B cell (primary cell): ENCODE data around the gene ARL6IP5. TPM values are rescaled to one million over a fixed set of nuclear protein-coding genes. Genes with fewer than 3 reads are reported as not detected.

Experiments
- ATAC-seq: fragments of 200-7000 bp; cut with Tn5 transposase; one replicate; pipeline ENCODE4 v1.10.0; 2021; ENCODE audit warnings: low read depth, mild to moderate bottlenecking, moderate number of reproducible peaks, moderate library complexity
- CTCF ChIA-PET: fragments of 350-600 bp; sonication (Branson Sonifier 250); formaldehyde crosslinking; loops from one replicate; lab custom pipeline; 2021; ENCODE audit warnings: antibody characterized with exemption, inconsistent platforms; lab: Charles Lee
- POLR2A ChIA-PET: fragments of 350-600 bp; sonication (Branson Sonifier 250); formaldehyde crosslinking; loops from one replicate; lab custom pipeline; 2021; ENCODE audit warnings: antibody characterized with exemption; lab: Charles Lee
- DNase-seq: peaks from one replicate; pipeline ENCODE4 v3.0.0; 2013
- H2AFZ ChIP-seq: 2 replicates; pipeline ENCODE4 v1.6.1; 2012; ENCODE audit warnings: mild to moderate bottlenecking, low read depth, low read length; ENCODE audit not compliant: insufficient read depth, poor library complexity, severe bottlenecking
- H3K27ac ChIP-seq, 2 donors: 1 replicate in 1 of 2; 2 replicates in 1 of 2; pipeline ENCODE4 v1.5.1; 2012 to 2013; ENCODE audit warnings: low read length in 2 of 2, mild to moderate bottlenecking in 2 of 2, moderate library complexity in 1 of 2
- H3K27me3 ChIP-seq, 4 experiments: fragments of 200-600 bp in 1 of 4; sonication (generic) in 1 of 4; replicated peaks in 1 of 4; 1 replicate in 2 of 4; 2 replicates in 2 of 4; pipeline versions ENCODE4 v1.6.1 to v1.7.0; 2013 to 2016; ENCODE audit warnings: low read length in 3 of 4, mild to moderate bottlenecking in 2 of 4, mixed read lengths in 1 of 4, moderate library complexity in 1 of 4; ENCODE audit not compliant: insufficient read depth in 4 of 4, control insufficient read depth in 3 of 4; ENCODE audit errors: control extremely low read depth in 1 of 4
- H3K36me3 ChIP-seq, 2 experiments: replicated peaks in 1 of 2; 1 replicate in 1 of 2; 2 replicates in 1 of 2; pipeline versions ENCODE4 v1.6.1 to v1.7.1; 2013; ENCODE audit warnings: low read length in 1 of 2; ENCODE audit not compliant: insufficient read depth in 2 of 2, control insufficient read depth in 1 of 2; ENCODE audit errors: control extremely low read depth in 1 of 2, extremely low read depth in 1 of 2
- H3K4me1 ChIP-seq, 2 donors: fragments of 200-600 bp in 1 of 2; sonication (generic) in 1 of 2; 1 replicate in 1 of 2; 2 replicates in 1 of 2; pipeline versions ENCODE4 v1.5.1 to v1.6.1; 2013 to 2017; ENCODE audit warnings: low read length in 2 of 2; ENCODE audit not compliant: control insufficient read depth in 2 of 2, insufficient read depth in 2 of 2
- H3K4me2 ChIP-seq: replicated peaks from 2 replicates; pipeline ENCODE3; 2012; ENCODE audit warnings: mild to moderate bottlenecking, low read depth, low read length; ENCODE audit not compliant: poor library complexity, severe bottlenecking
- H3K4me3 ChIP-seq, 5 experiments: fragments of 200-600 bp in 1 of 5; sonication (generic) in 1 of 5; 1 replicate in 3 of 5; 2 replicates in 2 of 5; pipeline versions ENCODE4 v1.5.1 to v1.7.0; 2011 to 2016; ENCODE audit warnings: low read length in 4 of 5, mild to moderate bottlenecking in 4 of 5, low read depth in 2 of 5, control low read depth in 1 of 5, moderate library complexity in 1 of 5; ENCODE audit not compliant: insufficient read depth in 1 of 5; ENCODE audit errors: control extremely low read depth in 1 of 5, extremely low read depth in 1 of 5
- H3K79me2 ChIP-seq: fragments of 200-600 bp; sonication (generic); one replicate; pipeline ENCODE4 v1.6.0; 2016; ENCODE audit warnings: low read length; ENCODE audit not compliant: control insufficient read depth, insufficient read depth
- H3K9ac ChIP-seq: fragments of 200-600 bp; sonication (generic); 2 replicates; pipeline ENCODE4 v1.6.1; 2017; ENCODE audit warnings: mild to moderate bottlenecking, low read length, moderate library complexity
- H3K9me3 ChIP-seq, 3 donors: one replicate each; pipeline versions ENCODE4 v1.6.1 to v1.7.1; 2013; ENCODE audit warnings: low read length in 2 of 3; ENCODE audit not compliant: control insufficient read depth in 2 of 3, insufficient read depth in 1 of 3; ENCODE audit errors: control extremely low read depth in 1 of 3
- H4K20me1 ChIP-seq: 2 replicates; pipeline ENCODE4 v1.6.0; 2012; ENCODE audit warnings: mild to moderate bottlenecking, low read length; ENCODE audit not compliant: insufficient read depth, control insufficient read depth, poor library complexity, severe bottlenecking
- H3K27ac Mint-ChIP-seq: one replicate; pipeline ENCODE4 v1.8.0; 2021; ENCODE audit warnings: mixed read lengths
- H3K27me3 Mint-ChIP-seq: one replicate; pipeline ENCODE4 v1.8.0; 2021; ENCODE audit warnings: mixed read lengths
- H3K4me1 Mint-ChIP-seq: one replicate; pipeline ENCODE4 v1.8.0; 2021; ENCODE audit warnings: mixed read lengths
- H3K4me3 Mint-ChIP-seq: one replicate; pipeline ENCODE4 v1.8.0; 2021; ENCODE audit warnings: mixed read lengths
- H3K9me3 Mint-ChIP-seq: one replicate; pipeline ENCODE4 v1.8.0; 2022; ENCODE audit warnings: mixed read lengths; ENCODE audit not compliant: insufficient read depth
- CTCF ChIP-seq: fragments of 200-600 bp; IDR thresholded peaks from one replicate; pipeline ENCODE4 v1.8.0; 2022; ENCODE audit warnings: antibody characterized with exemption, mild to moderate bottlenecking
- EZH2 ChIP-seq: IDR thresholded peaks from 2 replicates; pipeline ENCODE4 v1.6.1; 2012; ENCODE audit warnings: borderline replicate concordance, low read depth, mild to moderate bottlenecking, moderate library complexity, low read length; ENCODE audit not compliant: insufficient read depth, poor library complexity, severe bottlenecking
- WGBS: methylation state at CpG from one replicate; pipeline ENCODE4 v1.1.5; 2013; ENCODE audit warnings: missing lambda C conversion rate; ENCODE audit not compliant: insufficient coverage; 5-methylcytosine and 5-hydroxymethylcytosine counted together
- intact Hi-C: fragments of 100-400 bp; cut with micrococcal nuclease; formaldehyde crosslinking; loops from one replicate; pipeline ENCODE4 v1.10.0; 2022
- polyA plus RNA-seq: library from polyadenylated mRNA; depleted of rRNA; stranded (reverse); fragments of >200 nt; gene quantifications from 2 replicates; pipeline ENCODE4 v1.2.3, GENCODE V29; 2012
- total RNA-seq, 2 donors: library from RNA; stranded (reverse); fragments of 120-200 nt in 1 of 2; gene quantifications; 1 replicate in 1 of 2; 2 replicates in 1 of 2; pipeline versions ENCODE4 v1.2.3 to v1.2.4, GENCODE V29; 2013 to 2022

The ARL6IP5 gene
- total and polyA plus RNA-seq, 2 donors (not counting 1 experiment from before 2014, with no cell fraction given): 39.5 to 89.1 TPM

GRCh38 chr3:69142797-69143454, 58.2 kb downstream of the ARL6IP5 start:
- ATAC-seq: no peak
- POLR2A ChIA-PET: no interaction called here
- TF ChIP-seq EZH2 (no peak), CTCF (no peak)
- no peaks in the 10 kb centered on the region for H3K79me2 ChIP-seq
- no peak overlapping the region for H3K4me3 Mint-ChIP-seq
- no peak overlapping the region for H3K9ac ChIP-seq
- H3K36me3 ChIP-seq: no peaks in the 10 kb centered on the region
- no peaks in the 10 kb centered on the region for H3K4me1 Mint-ChIP-seq
- no peaks in the 10 kb centered on the region for H3K4me1 ChIP-seq
- no peak overlapping the region for H3K27ac Mint-ChIP-seq
- H3K27me3 Mint-ChIP-seq: peaks cover 14% of the 10 kb centered on the region
- no peaks in the 10 kb centered on the region for H4K20me1 ChIP-seq
- H3K27ac ChIP-seq: no peak overlapping the region
- CTCF ChIA-PET: interaction anchor here (1.0 kb wide), 1 partner anchor 19 kb away, joined by 3 read pairs; no protein-coding TSS in a partner anchor
- no peak overlapping the region for H2AFZ ChIP-seq
- intact Hi-C loops: no loop called here
- no peak overlapping the region for H3K4me3 ChIP-seq
- no peaks in the 10 kb centered on the region for H3K9me3 ChIP-seq
- no peak overlapping the region for H3K4me2 ChIP-seq
- no CpG with 5 or more reads among the region's 4 CpGs for WGBS
- DNase-seq: no peak
- peaks cover 0 to 4% (median 0%) of the 10 kb centered on the region in 4 experiments for H3K27me3 ChIP-seq
- no peaks in the 10 kb centered on the region for H3K9me3 Mint-ChIP-seq

- POLR2A ChIA-PET: no interaction called here
- Histone ChIP-seq H3K4me2 (no peak overlapping the region), H2AFZ (no peak overlapping the region), H3K4me3 (no peak overlapping the region), H3K36me3 (no peaks in the 10 kb centered on the region), H3K4me1 (no peaks in the 10 kb centered on the region), H3K27me3 (peaks cover 0 to 3% (median 0%) of the 10 kb centered on the region in 4 experiments), H3K9me3 (no peaks in the 10 kb centered on the region), H4K20me1 (no peaks in the 10 kb centered on the region), H3K79me2 (no peaks in the 10 kb centered on the region), H3K27ac (no peak overlapping the region), H3K9ac (no peak overlapping the region)
- DNase-seq (no peak), ATAC-seq (no peak)
- Mint-ChIP-seq H3K27ac (no peak overlapping the region), H3K4me1 (no peaks in the 10 kb centered on the region), H3K27me3 (peaks cover 14% of the 10 kb centered on the region), H3K4me3 (no peak overlapping the region), H3K9me3 (no peaks in the 10 kb centered on the region)
- TF ChIP-seq CTCF (no peak), EZH2 (no peak)
- CTCF ChIA-PET: no interaction called here
- 100% methylated on average over 1 of the region's 3 CpGs for WGBS
- intact Hi-C loops: no loop called here
These were observed 58.9 kb downstream of the ARL6IP5 start for GRCh38 chr3:69143612-69144011.
